ENCODE results near the gene PDCD4.

PDCD4 gene

DNA sequence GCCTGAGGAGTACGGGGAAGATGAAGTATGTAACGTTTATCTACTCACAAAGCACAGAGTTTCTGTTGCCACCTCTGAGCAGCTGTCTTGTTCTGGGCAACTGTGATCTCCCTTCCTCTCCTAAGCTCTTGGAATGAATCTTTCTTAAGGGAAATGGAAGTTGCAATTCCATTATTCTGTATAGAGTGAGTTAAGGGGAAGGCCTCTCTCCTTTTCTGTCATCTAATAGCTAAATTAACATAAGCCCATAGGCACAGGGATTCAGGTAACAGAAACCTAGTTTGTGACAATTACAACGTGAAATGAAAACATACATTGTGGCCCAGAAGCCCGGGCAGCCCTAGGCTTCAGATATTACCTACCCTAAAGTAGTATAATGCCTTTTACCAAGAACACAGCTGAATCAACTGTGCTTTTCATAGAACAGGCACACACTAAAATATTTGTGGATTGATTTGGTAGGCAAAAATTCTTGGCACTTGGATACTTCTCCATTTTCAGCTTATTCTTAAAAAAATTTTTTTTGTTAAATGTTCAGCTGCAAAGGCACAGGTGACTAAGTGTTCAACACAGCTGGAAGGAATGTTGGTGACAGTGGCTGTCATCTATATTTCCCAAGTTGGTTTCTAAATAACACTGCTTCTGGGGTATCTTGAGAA is 3.8 kb upstream of the PDCD4 start:
- no peaks in the 10 kb centered on the region for H3K27me3 ChIP-seq (ENCODE audit: insufficient read depth, low read depth, severe bottlenecking)
- TF ChIP-seq, protein P1, sequence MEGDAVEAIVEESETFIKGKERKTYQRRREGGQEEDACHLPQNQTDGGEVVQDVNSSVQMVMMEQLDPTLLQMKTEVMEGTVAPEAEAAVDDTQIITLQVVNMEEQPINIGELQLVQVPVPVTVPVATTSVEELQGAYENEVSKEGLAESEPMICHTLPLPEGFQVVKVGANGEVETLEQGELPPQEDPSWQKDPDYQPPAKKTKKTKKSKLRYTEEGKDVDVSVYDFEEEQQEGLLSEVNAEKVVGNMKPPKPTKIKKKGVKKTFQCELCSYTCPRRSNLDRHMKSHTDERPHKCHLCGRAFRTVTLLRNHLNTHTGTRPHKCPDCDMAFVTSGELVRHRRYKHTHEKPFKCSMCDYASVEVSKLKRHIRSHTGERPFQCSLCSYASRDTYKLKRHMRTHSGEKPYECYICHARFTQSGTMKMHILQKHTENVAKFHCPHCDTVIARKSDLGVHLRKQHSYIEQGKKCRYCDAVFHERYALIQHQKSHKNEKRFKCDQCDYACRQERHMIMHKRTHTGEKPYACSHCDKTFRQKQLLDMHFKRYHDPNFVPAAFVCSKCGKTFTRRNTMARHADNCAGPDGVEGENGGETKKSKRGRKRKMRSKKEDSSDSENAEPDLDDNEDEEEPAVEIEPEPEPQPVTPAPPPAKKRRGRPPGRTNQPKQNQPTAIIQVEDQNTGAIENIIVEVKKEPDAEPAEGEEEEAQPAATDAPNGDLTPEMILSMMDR (IDR thresholded peaks at IDR 0.05; ENCODE audit: low read depth, low read length) = no peak
- H3K27ac ChIP-seq = no peak overlapping the region
- no peaks in the 10 kb centered on the region for H3K36me3 ChIP-seq
- H3K4me3 ChIP-seq (ENCODE audit: low read depth, low read length) = no peak overlapping the region
- DNase-seq = no peak
- no peaks in the 10 kb centered on the region for H3K9me3 ChIP-seq (ENCODE audit: severe bottlenecking)

DNA sequence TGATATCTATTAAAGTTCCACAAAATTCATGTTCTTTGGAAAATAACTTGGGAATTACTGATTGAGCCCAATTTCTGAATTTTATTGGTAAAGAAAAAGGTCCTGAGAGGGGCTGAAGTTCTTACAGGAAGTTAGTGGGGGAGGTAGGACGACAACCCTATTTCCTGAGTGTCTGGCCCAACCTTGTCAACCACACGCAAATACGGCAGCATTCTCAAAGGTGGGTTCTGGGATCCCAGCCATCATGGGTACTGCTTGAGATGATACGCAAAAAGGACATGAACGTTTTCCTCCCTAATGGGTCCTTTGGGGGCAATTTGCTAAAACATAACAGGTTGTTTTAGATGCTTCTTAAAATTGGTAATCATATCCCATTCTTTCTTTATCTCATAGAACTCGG is 2.7 kb upstream of the PDCD4 start:
- no peak for DNase-seq
- Histone ChIP-seq H3K36me3 (no peaks in the 10 kb centered on the region), H3K9me3 (ENCODE audit: severe bottlenecking) (no peaks in the 10 kb centered on the region), H3K4me3 (ENCODE audit: low read depth, low read length) (no peak overlapping the region), H3K27me3 (ENCODE audit: insufficient read depth, low read depth, severe bottlenecking) (no peaks in the 10 kb centered on the region), H3K27ac (no peak overlapping the region)
- TF ChIP-seq, protein P1 (IDR thresholded peaks at IDR 0.05; ENCODE audit: low read depth, low read length) = no peak

DNA sequence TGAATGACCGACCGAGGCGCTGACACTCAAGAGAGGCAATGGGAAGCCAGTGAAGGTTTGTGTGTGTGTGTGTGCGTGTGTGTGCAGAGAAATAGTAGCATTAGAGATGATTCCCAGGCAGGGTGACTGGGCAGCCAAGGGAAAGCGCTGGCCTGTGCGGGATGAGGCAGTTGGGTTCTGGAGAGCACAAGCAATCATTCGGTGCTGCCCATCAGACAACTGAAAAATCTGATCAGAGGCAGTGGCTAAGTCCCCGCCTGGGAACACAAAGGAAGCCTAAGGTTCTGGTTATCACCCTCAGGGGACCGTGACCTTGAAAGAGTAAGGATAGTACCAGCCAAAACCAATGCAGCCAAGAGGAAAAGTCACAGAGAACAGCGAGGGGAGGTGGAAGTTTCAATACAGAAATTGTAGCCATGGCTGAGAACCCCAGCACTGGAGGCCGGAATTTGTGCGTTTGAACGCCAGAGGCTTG is 868 bp upstream of the PDCD4 start:
- Histone ChIP-seq H3K4me3 (ENCODE audit: low read depth, low read length) (peak overlapping the region; percentile 16), H3K27ac (peak overlapping the region; percentile 97)

DNA sequence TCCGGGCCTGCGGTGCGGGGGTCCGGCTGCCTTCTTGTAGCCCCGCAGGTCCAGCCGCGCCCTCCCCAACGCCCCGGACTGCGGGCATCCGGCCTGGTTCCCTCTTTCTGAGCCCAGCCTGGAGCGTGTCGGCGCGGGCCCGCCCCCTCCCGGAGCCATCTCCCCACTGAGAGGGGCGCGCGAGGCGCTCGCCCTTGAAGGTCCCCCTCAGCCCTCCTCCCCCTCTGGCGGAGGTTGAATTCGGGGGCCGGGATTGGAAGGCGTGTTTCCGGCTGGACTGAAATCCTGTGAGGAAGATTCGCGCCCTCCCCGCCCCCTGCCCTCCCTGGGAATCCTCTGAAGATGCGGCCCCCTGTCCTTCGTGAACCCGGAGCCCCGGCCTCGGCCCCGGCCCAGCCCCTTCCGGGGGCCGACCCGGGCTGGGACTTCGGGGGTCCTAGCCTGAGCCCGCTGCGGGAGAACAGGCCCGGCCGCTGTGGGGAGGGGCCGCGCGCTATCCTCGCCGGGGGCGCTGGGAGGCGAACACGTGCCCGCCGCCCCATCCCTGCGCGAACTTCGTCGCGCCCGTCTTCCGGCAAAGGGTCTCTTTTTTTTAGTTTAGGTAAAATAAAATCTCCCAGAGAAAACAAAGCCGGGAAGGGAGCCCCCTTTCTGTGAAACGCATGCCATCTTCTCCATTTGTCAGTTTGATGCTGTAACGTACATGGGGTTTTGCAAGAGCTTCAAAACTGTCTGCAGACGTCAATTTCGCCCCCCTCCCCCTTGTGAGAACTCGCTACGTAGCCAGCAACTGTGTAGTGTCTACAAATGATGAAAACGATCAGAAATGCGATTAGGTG is 636 bp downstream of the PDCD4 start:
- H3K36me3 ChIP-seq = peaks cover 6% of the 10 kb centered on the region; the same call in 1 of the 2 replicates
- peak overlapping the region; percentile 97 for H3K27ac ChIP-seq
- H3K9me3 ChIP-seq (ENCODE audit: severe bottlenecking) = no peaks in the 10 kb centered on the region
- peak; percentile 93 for DNase-seq
- H3K27me3 ChIP-seq (ENCODE audit: insufficient read depth, low read depth, severe bottlenecking) = no peaks in the 10 kb centered on the region
- H3K4me3 ChIP-seq (ENCODE audit: low read depth, low read length) = peak overlapping the region; percentile 54
- TF ChIP-seq, protein P1 (IDR thresholded peaks at IDR 0.05; ENCODE audit: low read depth, low read length) = no peak

More for the DNA sequence above, 868 bp upstream of the PDCD4 start:
- Histone ChIP-seq H3K36me3 (peaks cover under 1% of the 10 kb centered on the region; the same call in 1 of the 2 replicates), H3K27me3 (ENCODE audit: insufficient read depth, low read depth, severe bottlenecking) (no peaks in the 10 kb centered on the region), H3K9me3 (ENCODE audit: severe bottlenecking) (no peaks in the 10 kb centered on the region)
- DNase-seq = no peak
- TF ChIP-seq, protein P1 (IDR thresholded peaks at IDR 0.05; ENCODE audit: low read depth, low read length) = no peak

DNA sequence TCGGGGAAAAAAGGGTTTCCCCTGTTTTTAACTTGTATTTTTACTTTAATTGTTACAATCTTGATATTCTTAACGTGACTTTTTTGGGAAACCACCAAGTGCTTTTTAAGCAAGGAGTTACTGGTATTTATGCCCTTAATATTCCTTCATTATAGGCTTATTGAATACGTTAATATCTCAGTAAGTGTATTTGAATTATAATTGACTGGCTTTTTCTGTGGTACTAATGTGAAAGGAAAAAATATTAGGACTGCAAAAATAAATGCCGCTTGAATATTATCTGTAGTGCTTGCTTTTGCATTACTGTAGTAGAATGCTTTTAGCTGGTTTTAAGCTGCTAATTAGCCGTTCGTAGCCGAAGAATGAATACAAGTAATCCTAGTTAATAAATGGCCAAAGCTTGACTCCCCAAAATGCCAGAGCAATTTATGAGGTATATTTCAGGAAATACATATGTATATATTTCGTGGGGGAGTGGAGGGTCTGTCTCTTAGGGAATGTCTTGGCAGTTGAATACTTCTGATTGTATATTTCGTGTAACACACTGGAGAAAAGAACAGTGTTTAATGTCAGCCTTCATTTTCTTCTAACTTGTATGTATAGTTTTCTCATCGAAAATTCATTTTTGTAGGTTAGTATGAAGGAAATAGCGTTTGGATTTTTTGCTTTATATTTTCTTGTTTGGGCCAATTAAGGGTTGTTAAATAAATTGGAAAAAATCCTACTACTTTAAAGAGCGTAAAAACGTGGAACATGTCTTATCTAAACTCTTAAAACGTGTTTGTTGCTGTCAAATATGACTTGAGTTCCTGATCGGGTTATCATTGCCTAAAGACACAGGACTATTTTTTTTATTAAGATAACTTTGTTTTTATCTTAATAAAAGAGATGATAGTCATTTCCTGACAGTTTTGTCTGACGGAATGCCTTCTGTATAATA is 1.5 kb downstream of the PDCD4 start:
- DNase-seq = no peak
- Histone ChIP-seq H3K4me3 (ENCODE audit: low read depth, low read length) (peak overlapping the region; percentile 54), H3K27me3 (ENCODE audit: insufficient read depth, low read depth, severe bottlenecking) (no peaks in the 10 kb centered on the region), H3K27ac (peak overlapping the region; percentile 97), H3K9me3 (ENCODE audit: severe bottlenecking) (no peaks in the 10 kb centered on the region), H3K36me3 (peaks cover 6% of the 10 kb centered on the region)
- TF ChIP-seq, protein P1 (IDR thresholded peaks at IDR 0.05; ENCODE audit: low read depth, low read length) = no peak
